Activated CD8-positive, alpha-beta T cell treated with anti-CD3 and anti-CD28 coated beads for 36 hours (primary cell): ENCODE data around the gene TF. TPM values are rescaled to one million over a fixed set of nuclear protein-coding genes. Genes with fewer than 3 reads are reported as not detected.
A peak's percentile ranks its signal among the peaks of the same experiment; 100 is the strongest.

Experiments used
- ATAC-seq: fragments of 200-7000 bp; cut with Tn5 transposase; one replicate; pipeline ENCODE4 v1.10.0; 2021; ENCODE audit warnings: mild to moderate bottlenecking, moderate library complexity
- CTCF ChIA-PET: fragments of 350-600 bp; sonication (Branson Sonifier 250); formaldehyde crosslinking; loops from one replicate; lab custom pipeline; 2021; ENCODE audit warnings: antibody characterized with exemption; lab: Charles Lee
- POLR2A ChIA-PET: fragments of 350-600 bp; sonication (Branson Sonifier 250); formaldehyde crosslinking; loops from one replicate; lab custom pipeline; 2021; ENCODE audit warnings: antibody characterized with exemption; lab: Charles Lee
- DNase-seq: peaks from one replicate; pipeline ENCODE4 v3.0.0-alpha.2; 2020
- H3K27ac Mint-ChIP-seq: one replicate; pipeline ENCODE4 v1.8.0; 2021; ENCODE audit warnings: mild to moderate bottlenecking, mixed read lengths
- H3K27me3 Mint-ChIP-seq: one replicate; pipeline ENCODE4 v1.8.0; 2021; ENCODE audit warnings: mixed read lengths
- H3K36me3 Mint-ChIP-seq: one replicate; pipeline ENCODE4 v1.8.0; 2021; ENCODE audit warnings: low read depth, mixed read lengths
- H3K4me1 Mint-ChIP-seq: one replicate; pipeline ENCODE4 v1.8.0; 2021; ENCODE audit warnings: low read depth, mixed read lengths
- H3K4me3 Mint-ChIP-seq: one replicate; pipeline ENCODE4 v1.8.0; 2021; ENCODE audit warnings: mild to moderate bottlenecking, moderate library complexity, mixed read lengths
- H3K9me3 Mint-ChIP-seq: one replicate; pipeline ENCODE4 v1.8.0; 2021; ENCODE audit warnings: mixed read lengths
- intact Hi-C: fragments of 100-400 bp; cut with micrococcal nuclease; formaldehyde crosslinking; loops from one replicate; pipeline ENCODE4 v1.10.0; 2022
- total RNA-seq, 2 experiments: library from RNA; stranded (reverse); gene quantifications; one replicate each; pipeline ENCODE4 v1.2.3, GENCODE V29; 2021
- TF ChIP-seq, protein P1 (sequence below): fragments of 200-600 bp; IDR thresholded peaks from one replicate; pipeline ENCODE4 v1.8.0; 2022; ENCODE audit warnings: antibody characterized with exemption, mild to moderate bottlenecking

The TF gene
- total RNA-seq, 2 experiments from 2014 or later, result 0.02 to 0.34 TPM

DNA sequence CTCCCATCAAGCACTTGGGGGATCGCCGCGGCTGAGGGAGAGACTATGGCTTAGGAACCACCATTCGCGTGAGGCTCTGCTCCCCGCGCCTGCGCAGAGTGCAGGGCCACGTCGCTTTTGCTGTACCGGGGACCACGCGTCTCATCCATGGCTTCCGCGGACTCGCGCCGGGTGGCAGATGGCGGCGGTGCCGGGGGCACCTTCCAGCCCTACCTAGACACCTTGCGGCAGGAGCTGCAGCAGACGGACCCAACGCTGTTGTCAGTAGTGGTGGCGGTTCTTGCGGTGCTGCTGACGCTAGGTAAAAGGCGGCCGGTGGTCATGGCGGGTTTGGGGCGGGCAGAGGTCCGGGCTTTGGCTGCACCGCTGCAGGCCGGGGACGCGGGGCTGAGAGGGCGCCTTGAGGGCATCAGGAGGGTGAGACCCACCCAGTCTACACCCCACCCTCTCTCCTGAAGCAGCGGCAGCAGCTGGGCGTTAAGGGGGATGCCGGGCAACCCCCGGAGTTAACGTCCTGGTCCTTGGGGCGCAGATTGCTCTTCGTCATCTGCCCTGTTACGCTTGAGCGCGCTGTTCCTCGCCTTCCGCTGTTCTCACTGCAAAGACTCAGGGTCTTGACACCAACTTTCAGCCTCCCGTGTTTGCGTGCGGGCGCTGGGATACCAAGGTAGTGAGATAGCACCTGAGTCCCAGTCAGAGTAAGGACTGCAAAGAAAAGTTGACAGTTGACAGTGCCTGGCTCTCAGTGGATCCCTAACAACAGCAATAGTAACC, 59.7 kb downstream of the TF start, which contains the start of gene SRPRB:
TSS of gene SRPRB (plus strand) at position 114 of the 774 bp plus-strand sequence. CDS start at position 148, 34 bp downstream.
- ChIA-PET POLR2A (interaction anchor here (0.8 to 1.4 kb wide), 4 partner anchors 11 to 160 kb away, joined by 3 to 7 read pairs (median 4); partner anchors contain the start of gene TOPBP1), CTCF (interaction anchor here (0.7 to 1.5 kb wide), 4 partner anchors 11 to 142 kb away, joined by 3 to 6 read pairs (median 4); no protein-coding TSS in a partner anchor)
- peak; percentile 98 for ATAC-seq
- TF ChIP-seq, protein P1, sequence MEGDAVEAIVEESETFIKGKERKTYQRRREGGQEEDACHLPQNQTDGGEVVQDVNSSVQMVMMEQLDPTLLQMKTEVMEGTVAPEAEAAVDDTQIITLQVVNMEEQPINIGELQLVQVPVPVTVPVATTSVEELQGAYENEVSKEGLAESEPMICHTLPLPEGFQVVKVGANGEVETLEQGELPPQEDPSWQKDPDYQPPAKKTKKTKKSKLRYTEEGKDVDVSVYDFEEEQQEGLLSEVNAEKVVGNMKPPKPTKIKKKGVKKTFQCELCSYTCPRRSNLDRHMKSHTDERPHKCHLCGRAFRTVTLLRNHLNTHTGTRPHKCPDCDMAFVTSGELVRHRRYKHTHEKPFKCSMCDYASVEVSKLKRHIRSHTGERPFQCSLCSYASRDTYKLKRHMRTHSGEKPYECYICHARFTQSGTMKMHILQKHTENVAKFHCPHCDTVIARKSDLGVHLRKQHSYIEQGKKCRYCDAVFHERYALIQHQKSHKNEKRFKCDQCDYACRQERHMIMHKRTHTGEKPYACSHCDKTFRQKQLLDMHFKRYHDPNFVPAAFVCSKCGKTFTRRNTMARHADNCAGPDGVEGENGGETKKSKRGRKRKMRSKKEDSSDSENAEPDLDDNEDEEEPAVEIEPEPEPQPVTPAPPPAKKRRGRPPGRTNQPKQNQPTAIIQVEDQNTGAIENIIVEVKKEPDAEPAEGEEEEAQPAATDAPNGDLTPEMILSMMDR, result no peak
- Mint-ChIP-seq H3K4me3 (peak within 1 kb of the TSS; percentile 98), H3K9me3 (no peaks in the 10 kb centered on the region), H3K27ac (peak within 1 kb of the TSS; percentile 97), H3K27me3 (peaks cover 2% of the 10 kb centered on the region), H3K4me1 (peaks cover 37% of the 10 kb centered on the region), H3K36me3 (peaks cover 32% of the 10 kb centered on the region)
- peak; percentile 97 for DNase-seq
- intact Hi-C loops, result loop anchor here (5.0 kb wide), 1 partner anchor 144 kb away; the partner anchor contains the start of gene TOPBP1

DNA sequence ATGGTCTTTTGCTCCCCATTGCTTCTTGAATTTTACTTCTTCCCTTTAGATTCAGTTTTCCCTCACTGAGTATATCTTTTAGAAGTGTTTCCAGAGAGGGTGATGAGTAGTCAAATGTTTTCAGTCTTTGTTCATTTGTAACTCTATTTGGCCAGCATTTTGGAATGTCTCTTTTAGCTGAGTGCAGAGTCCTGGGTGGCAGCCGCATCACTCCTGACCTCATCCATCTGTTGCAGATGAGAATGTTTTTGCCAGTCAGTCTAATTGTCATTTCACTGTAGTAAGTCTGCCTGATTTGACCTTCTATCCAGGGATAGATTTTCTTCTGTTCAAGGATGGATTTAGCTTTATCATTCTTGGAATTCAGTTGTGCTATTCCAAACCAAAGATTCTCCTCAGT, 66.7 kb downstream of the TF start:
- TF ChIP-seq, protein P1, result no peak
- Mint-ChIP-seq H3K4me1 (peaks cover 23% of the 10 kb centered on the region), H3K4me3 (no peak overlapping the region), H3K27me3 (no peaks in the 10 kb centered on the region), H3K36me3 (peaks cover 44% of the 10 kb centered on the region), H3K27ac (peak overlapping the region; percentile 49), H3K9me3 (no peaks in the 10 kb centered on the region)
- DNase-seq (no peak), ATAC-seq (no peak)
- ChIA-PET POLR2A (no interaction called here), CTCF (interaction anchor here (1.4 kb wide), 1 partner anchor 149 kb away, joined by 3 read pairs; no protein-coding TSS in a partner anchor)
- intact Hi-C loops, result no loop called here

DNA sequence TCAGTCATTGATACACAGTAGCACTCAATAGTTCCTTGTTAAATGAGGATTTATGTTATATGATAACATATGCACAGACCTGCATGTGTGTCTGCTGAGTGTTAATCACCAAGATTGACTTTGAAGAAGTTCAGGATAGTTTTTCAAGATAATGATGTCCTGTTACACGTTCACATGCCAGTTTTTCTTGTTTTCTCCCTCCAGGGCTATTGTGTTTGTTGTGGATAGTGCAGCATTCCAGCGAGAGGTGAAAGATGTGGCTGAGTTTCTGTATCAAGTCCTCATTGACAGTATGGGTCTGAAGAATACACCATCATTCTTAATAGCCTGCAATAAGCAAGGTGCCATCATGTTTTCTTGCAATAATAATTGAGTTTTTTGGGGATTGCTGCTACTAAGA, 69.2 kb downstream of the TF start:
- Mint-ChIP-seq H3K4me3 (no peak overlapping the region), H3K9me3 (no peaks in the 10 kb centered on the region), H3K4me1 (peaks cover 7% of the 10 kb centered on the region), H3K27me3 (no peaks in the 10 kb centered on the region), H3K36me3 (peaks cover 44% of the 10 kb centered on the region), H3K27ac (no peak overlapping the region)
- no peak for ATAC-seq
- CTCF ChIA-PET, result interaction anchor here (0.9 kb wide), 1 partner anchor 152 kb away, joined by 3 read pairs; no protein-coding TSS in a partner anchor
- DNase-seq, result no peak
- POLR2A ChIA-PET, result interaction anchor here (2.1 kb wide), 1 partner anchor 8 kb away, joined by 8 read pairs; no protein-coding TSS in a partner anchor
- intact Hi-C loops, result no loop called here
- TF ChIP-seq, protein P1, result no peak

- no peak overlapping the region for H3K27ac Mint-ChIP-seq
- ATAC-seq, result no peak
- POLR2A ChIA-PET, result no interaction called here
- H3K9me3 Mint-ChIP-seq, result no peaks in the 10 kb centered on the region
- intact Hi-C loops, result no loop called here
- TF ChIP-seq, protein P1, result no peak
- no peak for DNase-seq
- H3K4me3 Mint-ChIP-seq, result no peak overlapping the region
- peaks cover 60% of the 10 kb centered on the region for H3K36me3 Mint-ChIP-seq
- peaks cover under 1% of the 10 kb centered on the region for H3K4me1 Mint-ChIP-seq
- CTCF ChIA-PET, result interaction anchor here (1.0 to 1.5 kb wide), 3 partner anchors 9 to 108 kb away, joined by 3 to 6 read pairs (median 4); no protein-coding TSS in a partner anchor
- no peaks in the 10 kb centered on the region for H3K27me3 Mint-ChIP-seq
These were observed 73.9 kb downstream of the TF start for GRCh38 chr3:133820129-133820528.
